Measurements from ENCODE around the gene EGFLAM.
"Not testable (repeated sequence)": the region's sequence is repeated elsewhere in the genome, so short reads cannot be mapped to it uniquely, and the experiment has no call there.

Gene EGFLAM

DNA sequence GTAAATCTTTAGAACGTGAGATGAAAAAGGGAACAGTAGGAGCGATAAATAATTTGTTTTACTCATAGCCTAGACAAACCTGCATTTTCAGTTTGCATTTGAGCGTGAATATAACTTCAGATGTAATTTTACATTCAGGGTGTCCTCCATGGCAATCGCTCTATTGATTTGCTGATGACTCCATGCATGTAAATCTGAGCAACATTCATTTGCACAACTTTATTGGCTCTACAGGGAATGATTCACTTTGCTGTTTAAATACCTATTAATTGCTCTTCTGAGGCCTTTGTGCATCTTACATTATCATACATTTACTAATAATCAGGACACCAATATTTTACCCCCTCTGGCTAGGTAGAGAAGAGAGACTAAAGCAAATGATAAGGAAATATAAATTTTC lies 122.2 kb downstream of the EGFLAM start:
- no peak for DNase-seq

GRCh38 chr5:38381361-38381760 lies 123.0 kb downstream of the EGFLAM start:
- no peak for DNase-seq

DNA sequence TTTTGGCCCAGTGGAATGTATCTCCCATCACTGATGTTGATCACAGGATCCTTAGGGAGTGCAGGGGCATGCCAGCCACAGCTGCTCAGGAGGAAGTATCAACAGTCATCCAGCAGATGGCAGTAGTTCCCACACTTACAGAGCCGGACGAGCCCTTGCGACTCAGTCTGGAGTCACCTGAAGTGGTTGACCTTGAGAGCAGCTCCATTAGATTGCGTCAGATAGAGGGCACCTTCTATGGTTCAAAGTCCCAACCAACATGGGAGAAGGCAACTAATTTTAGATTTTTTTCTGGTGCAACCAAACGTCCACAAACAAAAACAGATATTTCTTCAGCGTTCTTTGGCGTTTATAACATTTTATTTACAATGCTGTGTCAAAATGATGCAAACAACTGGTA lies 124.5 kb downstream of the EGFLAM start:
- peak; percentile 41 for DNase-seq

- DNase-seq: no peak
Observed at GRCh38 chr5:38383701-38384100, 125.3 kb downstream of the EGFLAM start.

GRCh38 chr5:38384396-38384795 lies 126.0 kb downstream of the EGFLAM start:
- DNase-seq: no peak

DNA sequence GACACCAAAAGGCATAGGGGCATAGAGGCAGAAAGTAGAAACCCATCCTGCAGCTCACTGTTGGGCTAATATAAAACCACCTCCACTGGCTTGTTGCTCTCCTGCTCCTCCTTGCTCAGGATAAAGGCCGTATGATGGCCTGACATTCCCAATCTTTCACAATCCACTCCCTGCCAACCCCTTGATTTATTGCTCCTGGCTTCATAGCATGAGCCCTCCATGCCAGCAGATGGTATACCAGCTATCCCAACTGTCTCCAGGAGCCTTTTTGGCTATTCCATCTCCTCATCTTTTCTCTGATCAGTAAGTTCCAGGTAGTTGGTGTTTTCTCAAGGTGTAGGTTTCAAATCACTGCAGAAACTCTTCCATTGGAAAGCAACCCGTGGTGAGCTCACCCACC lies 128.8 kb downstream of the EGFLAM start:
- DNase-seq: no peak

GRCh38 chr5:38393636-38394035 lies 135.3 kb downstream of the EGFLAM start:
- no peak for DNase-seq

- DNase-seq: no peak
Observed at GRCh38 chr5:38396766-38397165, 138.4 kb downstream of the EGFLAM start.

DNA sequence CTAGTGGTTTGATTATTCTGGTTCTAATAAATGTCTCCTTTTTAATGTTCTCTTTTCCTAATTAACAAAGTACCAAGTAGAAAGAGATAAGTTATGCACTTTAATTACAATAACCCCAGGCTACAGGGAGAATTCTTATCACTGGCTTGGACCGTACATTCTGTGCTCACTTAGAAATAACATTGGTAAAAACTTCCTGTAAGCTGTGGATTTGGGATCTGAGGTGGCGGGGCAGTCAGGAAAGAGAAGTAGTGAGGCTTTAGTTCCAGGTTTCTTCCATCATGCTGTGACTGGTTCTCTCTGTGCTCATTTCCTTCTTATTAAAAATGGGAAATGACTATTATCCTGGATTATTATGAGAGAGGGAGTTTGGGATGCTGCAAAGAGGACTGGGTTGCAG lies 142.0 kb downstream of the EGFLAM start:
- no peak for DNase-seq

DNA sequence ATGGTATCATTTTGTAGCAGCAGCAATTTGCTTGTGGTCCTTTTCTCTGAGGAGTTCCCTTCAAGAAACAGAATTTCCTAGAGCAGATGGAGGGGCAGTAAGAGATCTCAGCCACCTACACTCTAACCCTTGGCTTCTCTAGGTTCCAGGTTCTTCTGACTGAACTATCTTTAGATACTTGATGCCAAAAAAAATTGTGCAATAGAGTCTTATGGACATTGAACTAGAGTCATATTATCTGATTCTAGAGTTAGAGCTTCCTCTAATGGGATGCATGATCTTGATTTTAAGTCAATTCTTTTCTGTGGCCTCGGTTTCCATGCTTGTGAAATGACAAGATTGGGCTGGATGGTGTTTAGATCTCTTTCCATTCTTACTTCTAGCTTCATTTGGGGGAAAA lies 142.8 kb downstream of the EGFLAM start:
- no peak for DNase-seq

GRCh38 chr5:38403406-38403805 lies 145.0 kb downstream of the EGFLAM start:
- DNase-seq: no peak

DNA sequence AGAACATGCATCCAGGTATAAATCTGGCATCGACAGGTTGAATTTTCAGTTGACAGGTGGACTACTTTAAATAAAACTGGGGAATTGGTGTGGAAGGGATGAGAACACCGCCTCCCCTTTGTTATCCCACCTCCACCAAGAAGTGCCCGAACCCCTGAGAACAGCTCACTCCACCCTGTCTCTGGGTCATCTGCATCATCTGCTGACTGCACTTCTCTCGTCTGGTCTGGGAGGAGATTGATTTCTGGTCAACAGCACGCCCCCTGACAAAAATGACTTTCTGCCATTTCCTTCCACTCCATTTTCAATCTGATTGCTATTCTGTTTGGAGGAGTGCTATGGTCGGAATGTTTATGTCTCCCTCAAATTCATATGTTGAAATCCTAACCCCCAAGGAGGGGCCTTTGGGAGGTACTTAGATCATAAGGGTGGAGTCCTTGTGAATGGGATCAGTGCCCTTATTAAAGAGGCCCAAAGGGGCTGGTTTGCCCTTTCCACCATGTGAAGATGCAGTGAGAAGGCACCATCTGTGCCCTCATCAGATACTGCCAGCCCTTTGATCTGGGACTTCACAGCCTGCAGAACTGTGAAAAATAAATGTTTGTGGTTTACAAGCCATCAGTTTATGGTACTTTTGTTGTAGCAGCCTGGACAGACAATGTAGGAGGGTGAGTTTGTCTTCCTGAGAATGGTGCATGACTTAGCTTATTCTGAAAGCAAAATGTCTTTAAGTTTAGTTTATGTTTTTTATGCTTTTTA lies 145.7 kb downstream of the EGFLAM start:
- no peak for DNase-seq

DNA sequence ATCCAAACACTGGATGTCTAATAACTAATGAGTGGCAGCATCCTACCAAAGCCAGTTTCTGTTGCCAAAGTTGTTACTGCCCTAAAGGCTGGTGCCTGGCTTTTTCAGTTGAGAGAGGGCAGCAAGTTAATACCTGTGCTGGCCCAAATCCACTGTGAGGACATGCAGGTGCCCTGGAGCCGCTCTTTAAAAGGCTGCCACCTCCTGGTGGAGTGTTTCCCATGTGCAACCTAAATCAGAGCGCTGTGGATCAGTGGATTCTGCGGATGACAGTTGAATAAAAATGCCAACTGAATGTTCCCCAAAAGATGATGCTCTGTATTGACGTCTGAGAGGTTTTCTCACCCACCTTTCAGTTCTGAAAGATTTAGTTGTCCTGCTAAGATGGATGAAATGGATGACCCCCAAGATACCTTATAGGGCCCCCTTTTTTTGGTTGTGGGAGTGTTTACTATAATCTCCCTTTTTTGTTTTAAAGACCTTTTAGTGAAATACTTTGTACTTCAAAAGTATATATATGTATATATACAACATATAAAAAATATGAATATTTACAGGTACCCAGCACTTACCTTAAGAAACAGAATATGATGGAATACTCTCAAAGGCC lies 146.4 kb downstream of the EGFLAM start:
- no peak for DNase-seq

- no peak for DNase-seq
Observed at GRCh38 chr5:38408446-38409198, 150.3 kb downstream of the EGFLAM start.

DNA sequence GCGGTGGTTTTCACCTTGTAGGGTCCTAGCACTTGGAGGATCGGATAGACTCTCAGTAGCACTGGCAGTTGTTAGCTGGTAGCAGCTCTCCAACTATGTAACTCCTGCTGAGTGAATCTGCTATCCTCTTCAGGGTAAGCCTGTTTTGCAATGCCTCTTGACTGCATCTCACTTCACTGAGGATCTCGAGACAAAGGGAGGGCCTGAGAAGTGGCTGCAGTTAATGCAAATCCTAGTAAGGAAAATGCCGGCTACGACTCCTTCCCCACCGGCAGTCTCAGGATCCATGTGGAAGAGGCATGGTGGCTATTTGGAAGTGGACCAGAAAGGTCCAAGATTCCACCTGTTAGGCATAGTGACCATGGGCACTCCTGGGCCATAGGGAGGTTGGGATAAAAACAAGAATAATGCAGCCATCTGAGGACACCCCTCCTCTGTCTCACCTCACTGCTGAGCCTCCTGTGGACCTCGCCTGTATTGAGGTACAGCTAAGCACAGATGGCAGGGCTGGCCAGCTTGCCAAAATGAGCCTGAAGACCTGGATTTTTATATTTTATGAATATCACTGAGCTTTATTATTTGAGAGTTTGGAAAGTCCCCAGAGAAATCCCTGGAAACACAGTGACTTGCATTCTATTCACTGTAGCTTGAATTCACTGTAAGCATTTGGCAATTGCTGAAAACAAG lies 152.1 kb downstream of the EGFLAM start:
- no peak for DNase-seq

DNA sequence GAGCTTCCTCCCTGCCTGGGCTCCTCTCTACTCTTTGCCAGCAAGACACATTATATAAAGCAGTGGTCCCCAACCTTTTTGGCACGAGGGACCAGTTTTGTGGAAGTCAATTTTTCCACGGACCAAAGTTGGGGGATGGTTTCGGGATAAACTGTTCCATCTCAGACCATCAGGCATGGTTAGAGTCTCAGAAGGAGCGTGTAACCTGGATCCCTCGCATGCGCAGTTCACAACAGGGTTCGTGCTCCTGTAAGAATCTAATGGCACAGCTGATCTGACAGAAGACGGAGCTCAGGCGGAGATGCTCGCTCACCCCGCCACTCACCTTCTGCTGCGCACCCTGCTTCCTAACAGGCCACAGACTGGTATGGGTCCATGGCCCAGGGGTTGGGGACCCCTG lies 155.3 kb downstream of the EGFLAM start:
- DNase-seq: no peak

GRCh38 chr5:38414348-38414747 lies 156.0 kb downstream of the EGFLAM start:
- DNase-seq: no peak

DNA sequence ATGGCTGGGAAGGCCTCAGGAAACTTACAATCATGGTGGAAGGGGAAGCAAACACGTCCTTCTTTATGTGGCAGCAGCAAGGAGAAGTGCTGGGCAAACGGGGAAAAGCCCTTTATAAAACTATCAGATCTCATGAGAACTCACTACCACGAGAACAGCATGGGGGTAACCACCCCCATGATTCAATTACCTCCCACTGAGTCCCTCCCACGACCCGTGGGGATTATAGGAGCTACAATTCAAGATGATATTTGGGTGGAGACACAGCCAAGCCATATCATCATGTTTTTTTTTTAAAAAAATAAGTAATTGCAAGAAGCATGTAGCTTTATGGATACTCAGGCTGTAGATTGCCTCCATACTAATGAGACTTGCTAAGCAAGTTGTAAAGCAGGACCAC lies 157.4 kb downstream of the EGFLAM start:
- DNase-seq: not testable (repeated sequence)

- no peak for DNase-seq
Observed at GRCh38 chr5:38417658-38418017, 159.3 kb downstream of the EGFLAM start.

- no peak for DNase-seq
Observed at GRCh38 chr5:38420246-38420645, 161.9 kb downstream of the EGFLAM start.

DNA sequence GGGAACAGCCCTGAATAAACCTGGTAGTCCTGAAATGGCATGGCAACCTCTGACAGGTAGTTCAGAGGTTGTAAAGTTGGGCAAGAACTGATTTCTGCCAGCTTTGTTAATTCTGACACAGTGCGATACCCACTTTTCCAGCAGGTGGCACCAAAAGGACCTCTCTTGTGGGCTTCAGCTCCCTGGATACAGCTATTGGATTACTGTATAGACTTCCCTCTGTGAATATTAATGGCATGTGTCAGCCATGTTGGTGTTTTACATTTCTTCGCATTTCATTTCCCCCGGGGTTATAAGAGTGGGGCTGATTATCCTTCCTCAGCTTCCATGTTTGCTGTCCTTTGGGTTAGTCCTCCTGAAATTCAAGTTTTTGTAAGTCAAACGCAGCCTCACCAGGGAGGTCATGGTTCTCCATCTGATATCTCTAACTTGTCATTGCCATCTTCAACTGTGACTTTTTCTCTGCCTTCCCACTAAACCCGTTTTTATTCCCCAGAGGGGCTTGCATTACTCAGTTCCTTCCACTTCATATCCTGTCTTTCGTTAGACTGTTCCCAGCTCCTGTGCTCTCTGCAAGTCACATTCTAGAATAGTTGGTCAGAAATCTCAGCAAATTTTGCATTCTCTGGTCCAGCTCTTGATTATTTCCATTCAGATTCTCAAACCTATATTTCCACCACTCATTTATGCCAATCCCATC lies 162.5 kb downstream of the EGFLAM start:
- DNase-seq: peak; percentile 15

- DNase-seq: no peak
Observed at GRCh38 chr5:38422622-38423021, 164.3 kb downstream of the EGFLAM start.

All from CD4-positive, alpha-beta T cell treated with Interleukin-12 subunit alpha and Interleukin-12 subunit beta, for 1 hour (primary cell).